HG03439 (cell line): ENCODE results near the gene UBN1.

Experiments used
- ATAC-seq: cut with Tn5 transposase; IDR thresholded peaks from one replicate; pipeline ENCODE4 v1.9.1; 2021; ENCODE audit warnings: mild to moderate bottlenecking, moderate library complexity; ENCODE audit not compliant: unreplicated experiment

Gene UBN1

GRCh38 chr16:4814046-4814445 lies 33.2 kb upstream of the UBN1 start:
- no peak for ATAC-seq

- ATAC-seq, result no peak
Measured at GRCh38 chr16:4814542-4815173, 32.6 kb upstream of the UBN1 start.

GRCh38 chr16:4820652-4821051 lies 26.6 kb upstream of the UBN1 start:
- no peak for ATAC-seq

- ATAC-seq, result no peak
Measured at GRCh38 chr16:4825196-4825595, 22.1 kb upstream of the UBN1 start.

- ATAC-seq, result no peak
Measured at GRCh38 chr16:4826526-4826925, 20.8 kb upstream of the UBN1 start.

GRCh38 chr16:4826980-4827379 lies 20.3 kb upstream of the UBN1 start:
- no peak for ATAC-seq

- ATAC-seq, result no peak
Measured at GRCh38 chr16:4828567-4829321, 18.5 kb upstream of the UBN1 start.

- no peak for ATAC-seq
Measured at GRCh38 chr16:4830408-4830807, 16.9 kb upstream of the UBN1 start.

GRCh38 chr16:4831616-4832015 lies 15.7 kb upstream of the UBN1 start:
- no peak for ATAC-seq

GRCh38 chr16:4832698-4833343 lies 14.5 kb upstream of the UBN1 start:
- no peak for ATAC-seq

GRCh38 chr16:4833584-4833983 lies 13.7 kb upstream of the UBN1 start:
- ATAC-seq, result no peak

- ATAC-seq, result no peak
Measured at GRCh38 chr16:4836727-4837126, 10.6 kb upstream of the UBN1 start.

GRCh38 chr16:4837733-4838501 lies 9.4 kb upstream of the UBN1 start:
- ATAC-seq, result no peak

- ATAC-seq, result no peak
Measured at GRCh38 chr16:4839942-4840341, 7.3 kb upstream of the UBN1 start.

GRCh38 chr16:4840984-4841383 lies 6.3 kb upstream of the UBN1 start:
- no peak for ATAC-seq

GRCh38 chr16:4846503-4846900 lies 779 bp upstream of the UBN1 start:
- peak; percentile 13 for ATAC-seq

GRCh38 chr16:4847774-4848587 lies 700 bp downstream of the UBN1 start:
- peak; percentile 29 for ATAC-seq

- ATAC-seq, result no peak
Measured at GRCh38 chr16:4850211-4850610, 2.9 kb downstream of the UBN1 start.

- ATAC-seq, result no peak
Measured at GRCh38 chr16:4852221-4852872, 5.1 kb downstream of the UBN1 start.

- no peak for ATAC-seq
Measured at GRCh38 chr16:4855371-4855770, 8.1 kb downstream of the UBN1 start.
